Measurements from ENCODE around the gene PPFIBP2.

The PPFIBP2 gene

GRCh38 chr11:7611411-7611810 is 97.6 kb downstream of the PPFIBP2 start:
- no peak overlapping the region for H3K4me3 ChIP-seq (ENCODE audit: low read length)
- DNase-seq (ENCODE audit: low read depth, low spot score) = no peak

GRCh38 chr11:7612056-7612660 is 98.4 kb downstream of the PPFIBP2 start:
- no peak for DNase-seq (ENCODE audit: low read depth, low spot score)
- no peak overlapping the region for H3K4me3 ChIP-seq (ENCODE audit: low read length)

GRCh38 chr11:7612661-7613393 is 99.0 kb downstream of the PPFIBP2 start:
- DNase-seq (ENCODE audit: low read depth, low spot score) = no peak
- H3K4me3 ChIP-seq (ENCODE audit: low read length) = no peak overlapping the region

GRCh38 chr11:7613394-7613720 is 99.6 kb downstream of the PPFIBP2 start:
- no peak for DNase-seq (ENCODE audit: low read depth, low spot score)
- no peak overlapping the region for H3K4me3 ChIP-seq (ENCODE audit: low read length)

- no peak for DNase-seq (ENCODE audit: low read depth, low spot score)
- H3K4me3 ChIP-seq (ENCODE audit: low read length) = no peak overlapping the region
Measured at GRCh38 chr11:7614656-7615055, 100.9 kb downstream of the PPFIBP2 start.

GRCh38 chr11:7617032-7617431 is 103.2 kb downstream of the PPFIBP2 start:
- no peak for DNase-seq (ENCODE audit: low read depth, low spot score)
- H3K4me3 ChIP-seq (ENCODE audit: low read length) = no peak overlapping the region

GRCh38 chr11:7619322-7619721 is 105.5 kb downstream of the PPFIBP2 start:
- H3K4me3 ChIP-seq (ENCODE audit: low read length) = no peak overlapping the region
- no peak for DNase-seq (ENCODE audit: low read depth, low spot score)

- no peak overlapping the region for H3K4me3 ChIP-seq (ENCODE audit: low read length)
- DNase-seq (ENCODE audit: low read depth, low spot score) = no peak
Measured at GRCh38 chr11:7621090-7621489, 107.3 kb downstream of the PPFIBP2 start.

GRCh38 chr11:7621554-7621953 is 107.8 kb downstream of the PPFIBP2 start:
- no peak overlapping the region for H3K4me3 ChIP-seq (ENCODE audit: low read length)
- DNase-seq (ENCODE audit: low read depth, low spot score) = no peak

GRCh38 chr11:7622721-7623120 is 108.9 kb downstream of the PPFIBP2 start:
- H3K4me3 ChIP-seq (ENCODE audit: low read length) = no peak overlapping the region
- DNase-seq (ENCODE audit: low read depth, low spot score) = no peak

GRCh38 chr11:7628660-7629059 is 114.9 kb downstream of the PPFIBP2 start:
- no peak for DNase-seq (ENCODE audit: low read depth, low spot score)
- H3K4me3 ChIP-seq (ENCODE audit: low read length) = no peak overlapping the region

- no peak for DNase-seq (ENCODE audit: low read depth, low spot score)
- no peak overlapping the region for H3K4me3 ChIP-seq (ENCODE audit: low read length)
Measured at GRCh38 chr11:7630002-7630401, 116.2 kb downstream of the PPFIBP2 start.

- H3K4me3 ChIP-seq (ENCODE audit: low read length) = no peak overlapping the region
- DNase-seq (ENCODE audit: low read depth, low spot score) = no peak
Measured at GRCh38 chr11:7632211-7632610, 118.4 kb downstream of the PPFIBP2 start.

- H3K4me3 ChIP-seq (ENCODE audit: low read length) = no peak overlapping the region
- no peak for DNase-seq (ENCODE audit: low read depth, low spot score)
Measured at GRCh38 chr11:7635137-7635536, 121.3 kb downstream of the PPFIBP2 start.

GRCh38 chr11:7635708-7636107 is 121.9 kb downstream of the PPFIBP2 start:
- no peak overlapping the region for H3K4me3 ChIP-seq (ENCODE audit: low read length)
- DNase-seq (ENCODE audit: low read depth, low spot score) = no peak

- no peak for DNase-seq (ENCODE audit: low read depth, low spot score)
- no peak overlapping the region for H3K4me3 ChIP-seq (ENCODE audit: low read length)
Measured at GRCh38 chr11:7636350-7636749, 122.6 kb downstream of the PPFIBP2 start.

- no peak for DNase-seq (ENCODE audit: low read depth, low spot score)
- H3K4me3 ChIP-seq (ENCODE audit: low read length) = no peak overlapping the region
Measured at GRCh38 chr11:7637447-7638157, 123.8 kb downstream of the PPFIBP2 start.

- no peak overlapping the region for H3K4me3 ChIP-seq (ENCODE audit: low read length)
- DNase-seq (ENCODE audit: low read depth, low spot score) = no peak
Measured at GRCh38 chr11:7638710-7639642, 125.2 kb downstream of the PPFIBP2 start.

GRCh38 chr11:7639643-7640025 is 125.8 kb downstream of the PPFIBP2 start:
- H3K4me3 ChIP-seq (ENCODE audit: low read length) = no peak overlapping the region
- DNase-seq (ENCODE audit: low read depth, low spot score) = no peak

GRCh38 chr11:7640816-7641215 is 127.0 kb downstream of the PPFIBP2 start:
- no peak for DNase-seq (ENCODE audit: low read depth, low spot score)
- no peak overlapping the region for H3K4me3 ChIP-seq (ENCODE audit: low read length)
